NCI-H1436 treated with DMSO at 0.1 percent for 48 hours (cell line): ENCODE measurements around the gene PCBP3.
A peak's percentile ranks its signal among the peaks of the same experiment; 100 is the strongest.

Source experiments
- DNase-seq: peaks from one replicate; lab custom pipeline; 2025; lab: John Stamatoyannopoulos, UW

The PCBP3 gene

DNA sequence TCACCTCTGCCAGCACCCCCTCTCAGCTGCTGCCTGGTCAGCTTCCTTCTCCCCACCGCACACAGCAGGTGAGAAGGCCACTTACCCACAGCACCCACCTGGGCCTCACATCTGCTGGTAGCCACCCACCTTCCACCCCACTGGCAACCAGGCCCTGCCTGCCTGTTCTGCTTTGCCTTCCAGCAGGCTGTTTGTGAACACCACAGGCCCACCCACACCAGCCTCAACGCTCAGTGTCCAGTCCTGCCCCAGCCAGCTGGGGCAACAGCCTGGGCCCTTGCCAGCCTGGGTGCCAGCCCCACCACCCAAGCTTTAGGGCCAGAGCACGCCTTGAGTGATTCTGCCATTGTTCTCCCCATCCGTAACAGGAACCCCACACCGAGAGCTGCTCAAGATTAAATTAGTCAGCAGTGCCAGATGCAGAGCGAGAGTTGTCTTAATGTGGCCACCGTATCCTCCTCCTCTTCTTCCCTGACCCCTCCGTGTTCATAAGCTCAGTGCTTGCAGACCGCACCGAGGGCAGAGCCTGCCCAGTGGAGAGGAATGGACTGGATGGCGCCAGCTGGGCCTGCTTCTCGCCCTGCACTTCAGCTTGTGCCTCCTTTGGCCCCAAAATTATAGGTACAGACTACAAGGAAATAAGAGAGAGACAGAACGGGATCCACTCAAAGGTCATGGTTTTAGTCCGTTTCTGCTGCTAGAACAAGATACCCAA, 217.8 kb downstream of the PCBP3 start:
- no peak for DNase-seq

DNA sequence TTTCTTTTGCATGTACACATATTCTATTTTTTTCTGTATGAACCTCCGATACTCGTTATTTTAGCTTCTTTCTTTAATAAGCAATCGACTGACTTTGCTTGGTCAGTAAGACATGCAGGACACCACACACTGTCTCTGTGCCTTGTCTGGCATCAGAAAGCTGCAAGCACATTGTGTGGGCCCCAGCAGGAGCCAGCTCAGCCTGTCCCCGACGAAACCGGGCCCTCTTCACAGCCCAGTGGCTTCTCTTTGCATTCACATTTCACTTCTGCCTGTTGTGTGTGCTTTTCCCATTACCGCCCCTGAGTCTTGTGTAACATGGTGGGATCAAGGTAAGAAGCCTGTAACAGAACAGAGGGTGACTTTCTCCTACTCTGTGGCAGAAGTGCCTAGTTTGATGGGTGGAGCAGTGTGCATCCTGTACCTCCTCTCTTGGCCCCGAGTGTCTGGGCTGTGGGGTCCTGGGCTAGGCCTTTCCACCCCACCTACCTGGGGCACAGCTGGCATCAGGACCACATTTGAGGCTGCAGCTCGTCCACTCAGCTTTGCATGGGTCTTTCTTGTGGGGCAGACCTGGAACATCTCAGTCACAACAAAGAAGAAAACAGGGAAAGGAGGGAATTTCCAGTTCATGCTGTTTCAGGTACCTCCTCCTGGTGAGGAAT, 219.2 kb downstream of the PCBP3 start:
- DNase-seq, result no peak

DNA sequence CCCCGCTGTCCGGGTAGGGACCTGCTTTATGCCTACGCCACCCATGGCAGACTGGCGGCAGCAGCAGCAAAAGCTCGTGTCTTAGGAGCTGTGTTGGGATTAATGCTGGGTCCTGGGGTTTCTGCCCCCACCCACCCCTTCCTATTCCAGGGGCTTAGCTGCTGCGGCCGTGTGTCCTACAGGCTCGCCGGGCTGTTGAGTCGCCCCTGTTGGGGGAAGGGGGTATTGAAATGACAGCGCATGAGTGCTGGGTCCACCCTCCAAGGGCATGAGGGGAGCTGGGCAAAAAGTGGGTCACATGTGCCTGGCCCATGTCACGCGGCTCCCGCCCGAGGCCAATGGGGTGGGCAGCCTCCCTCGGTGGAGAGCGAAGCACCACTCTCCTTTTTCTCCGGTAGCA, 219.7 kb downstream of the PCBP3 start:
- no peak for DNase-seq

DNA sequence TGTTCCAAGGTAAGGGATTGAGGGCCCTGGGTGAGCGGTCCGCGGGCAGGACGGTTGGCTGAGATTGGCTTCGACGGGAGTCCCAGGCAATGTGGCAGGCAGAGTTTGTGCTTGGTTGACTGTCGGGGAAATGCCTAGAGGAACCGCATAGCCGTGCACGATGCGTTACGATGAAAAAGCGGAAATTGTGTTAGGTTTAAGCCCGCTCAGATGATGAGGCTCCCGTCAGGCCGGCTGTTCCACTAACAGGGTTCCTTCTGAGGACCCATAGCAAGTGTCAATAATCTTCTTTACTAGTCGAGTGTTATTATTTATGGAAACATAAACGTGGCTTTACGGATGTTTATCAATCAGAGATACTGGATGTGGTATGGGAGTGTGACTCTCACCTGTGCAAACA, 220.2 kb downstream of the PCBP3 start:
- no peak for DNase-seq

DNA sequence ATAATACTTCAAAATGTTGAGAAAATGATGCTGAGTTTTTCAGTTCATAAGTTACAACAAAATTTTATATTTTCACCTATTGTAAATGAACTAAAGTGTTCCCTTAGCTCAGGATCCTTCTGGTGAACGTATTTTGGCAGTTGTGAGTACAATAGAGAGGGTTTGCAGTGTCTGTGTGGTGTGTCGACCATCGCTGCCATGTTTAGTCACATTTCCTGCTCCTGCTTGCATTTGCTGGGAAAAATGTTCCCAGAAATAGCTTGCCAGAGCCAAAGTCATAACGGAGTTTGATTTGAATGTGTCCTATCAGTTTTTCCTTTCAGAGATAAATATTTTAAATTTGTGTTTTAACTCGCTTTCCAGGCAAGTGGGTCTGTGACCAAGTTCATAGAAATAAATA, 220.9 kb downstream of the PCBP3 start:
- no peak for DNase-seq

DNA sequence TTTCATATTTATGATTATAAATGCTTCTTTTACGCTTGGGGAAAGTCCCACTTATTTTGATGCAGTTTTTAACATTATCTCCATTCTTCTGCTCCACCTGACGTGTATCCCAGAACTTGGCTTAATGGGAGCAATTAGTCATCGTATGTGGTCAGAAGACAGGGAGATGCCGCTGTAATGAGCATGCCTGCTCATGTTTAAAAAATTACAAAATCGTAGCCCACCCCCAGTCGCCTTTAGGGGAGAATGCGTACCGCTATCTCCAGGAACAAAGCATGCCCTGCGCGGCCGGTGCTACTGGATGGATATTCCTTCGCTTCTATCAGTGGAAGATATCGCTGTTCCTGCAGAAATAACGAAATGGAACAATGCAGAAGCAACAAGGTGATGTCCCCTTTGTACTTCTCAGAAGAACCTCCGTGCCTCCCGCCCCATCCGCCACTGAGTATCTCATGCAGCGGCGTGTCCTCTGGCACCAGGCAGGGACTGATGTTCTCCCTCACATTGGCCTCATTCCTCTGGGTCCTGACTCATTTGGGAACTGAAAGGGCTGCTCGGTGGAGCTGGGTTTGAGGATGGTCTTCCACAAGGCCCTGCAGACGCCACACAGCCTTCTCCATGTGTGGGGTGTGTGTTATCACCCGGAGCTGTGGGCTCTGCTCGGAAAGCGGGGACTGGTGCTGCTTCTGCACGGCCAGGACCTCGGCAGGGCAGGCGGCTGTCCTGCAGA, 221.7 kb downstream of the PCBP3 start:
- no peak for DNase-seq

DNA sequence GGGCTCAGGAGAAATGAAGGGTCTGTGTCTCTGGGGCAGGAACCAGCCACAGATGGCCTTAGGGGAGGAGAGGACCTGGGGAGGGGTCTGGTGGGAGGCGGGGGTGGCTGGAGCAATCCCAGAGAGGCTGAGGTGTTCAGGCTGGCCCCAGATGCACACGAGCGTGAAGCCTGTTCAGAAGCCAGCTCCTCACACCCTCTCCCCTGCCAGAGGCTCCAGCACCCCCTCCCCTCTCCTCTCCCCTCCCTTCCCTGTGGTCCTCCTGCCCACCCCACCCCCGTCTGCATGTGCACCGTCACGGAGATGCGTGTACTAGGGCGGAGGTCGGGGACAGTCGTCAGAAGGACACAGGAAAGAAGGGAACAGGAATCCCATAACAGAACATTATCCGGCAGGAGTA, 223.0 kb downstream of the PCBP3 start:
- DNase-seq, result no peak

DNA sequence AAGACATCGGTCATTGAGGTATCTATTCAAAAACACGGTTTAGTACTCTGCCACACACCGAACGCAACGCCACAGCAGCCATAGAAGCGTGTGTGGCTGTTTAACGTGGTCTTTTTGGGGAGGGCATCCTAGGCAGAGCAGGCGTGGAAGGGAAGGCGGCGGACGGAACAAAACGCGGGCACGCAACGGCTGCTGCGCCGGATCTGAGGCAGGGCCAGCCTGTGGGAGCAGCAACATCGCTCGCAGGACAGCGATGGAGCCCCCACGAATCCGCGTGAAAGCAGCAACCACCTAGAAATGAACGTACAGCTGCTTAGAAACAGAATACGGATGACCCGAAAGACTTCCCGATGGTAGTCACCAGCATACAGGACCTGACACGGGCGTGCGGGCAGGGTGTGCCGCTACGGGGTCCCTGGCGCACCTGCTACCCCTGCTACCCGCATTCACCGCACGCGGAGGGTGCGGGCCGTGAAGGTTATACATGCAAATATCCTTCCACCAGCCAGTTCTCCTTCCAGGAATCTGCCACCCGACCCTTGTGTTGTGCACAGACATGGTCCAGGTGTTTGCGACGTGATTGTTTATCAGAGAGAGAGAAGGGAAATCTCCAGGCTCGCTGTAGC, 223.6 kb downstream of the PCBP3 start:
- no peak for DNase-seq

DNA sequence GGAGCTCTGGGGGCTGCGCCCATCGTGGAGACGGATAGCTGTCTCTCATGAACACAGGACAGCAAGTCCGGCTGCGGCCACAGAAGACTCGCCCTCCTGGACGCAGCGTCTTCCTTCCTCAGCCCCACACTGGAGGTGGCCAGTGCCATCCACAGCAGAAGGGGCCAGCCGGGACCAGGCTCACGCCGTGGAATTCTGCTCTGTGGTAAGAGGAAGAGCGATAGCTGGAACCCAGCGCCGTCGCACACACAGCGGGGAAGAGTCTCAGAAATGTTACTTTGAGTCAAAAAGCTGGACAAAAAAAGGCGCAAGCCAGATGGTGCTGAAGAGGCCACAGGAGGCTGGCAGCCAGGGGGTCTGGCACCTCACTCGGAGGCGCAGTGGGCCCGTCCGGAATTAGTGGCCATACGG, 224.2 kb downstream of the PCBP3 start:
- DNase-seq, result no peak

DNA sequence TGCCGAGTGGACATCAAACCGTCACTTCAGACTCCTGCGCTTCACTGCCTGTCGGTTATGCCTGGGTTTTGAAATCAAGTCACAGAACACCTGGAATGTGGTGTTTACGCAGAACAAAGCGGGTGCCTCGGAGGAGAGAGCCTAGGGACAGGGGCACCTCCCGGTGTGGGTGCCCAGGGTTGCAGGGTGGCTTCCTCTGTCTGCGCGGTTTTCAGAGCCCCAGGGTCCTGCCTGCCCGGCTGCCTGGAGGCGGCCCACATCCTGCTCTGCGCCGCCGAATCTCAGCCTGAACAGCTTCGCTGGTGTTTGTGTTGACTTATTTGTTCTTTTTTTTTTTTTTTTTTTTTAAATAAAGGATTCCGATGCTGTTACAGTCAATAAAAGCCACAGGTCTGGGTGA, 224.6 kb downstream of the PCBP3 start:
- DNase-seq, result no peak

DNA sequence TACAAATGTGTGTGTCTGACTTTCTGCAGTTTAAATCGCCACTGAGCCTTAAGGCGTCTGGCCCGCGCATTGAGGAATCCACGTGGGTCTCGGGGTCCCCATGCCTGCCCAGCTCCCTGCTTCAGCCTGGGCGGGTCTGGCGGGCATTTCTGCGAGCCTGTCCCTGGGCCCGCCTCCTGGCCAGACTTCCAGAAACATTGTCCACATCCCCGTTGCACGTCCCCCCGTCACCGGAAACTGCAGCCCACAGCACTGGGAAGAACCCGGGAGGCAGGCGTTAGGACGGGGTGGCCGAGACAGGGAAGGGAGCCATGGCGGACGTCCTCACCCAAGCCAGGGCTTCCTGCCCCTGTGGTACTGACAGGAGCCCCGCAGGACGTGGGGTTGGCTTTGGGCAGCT, 225.0 kb downstream of the PCBP3 start:
- no peak for DNase-seq

DNA sequence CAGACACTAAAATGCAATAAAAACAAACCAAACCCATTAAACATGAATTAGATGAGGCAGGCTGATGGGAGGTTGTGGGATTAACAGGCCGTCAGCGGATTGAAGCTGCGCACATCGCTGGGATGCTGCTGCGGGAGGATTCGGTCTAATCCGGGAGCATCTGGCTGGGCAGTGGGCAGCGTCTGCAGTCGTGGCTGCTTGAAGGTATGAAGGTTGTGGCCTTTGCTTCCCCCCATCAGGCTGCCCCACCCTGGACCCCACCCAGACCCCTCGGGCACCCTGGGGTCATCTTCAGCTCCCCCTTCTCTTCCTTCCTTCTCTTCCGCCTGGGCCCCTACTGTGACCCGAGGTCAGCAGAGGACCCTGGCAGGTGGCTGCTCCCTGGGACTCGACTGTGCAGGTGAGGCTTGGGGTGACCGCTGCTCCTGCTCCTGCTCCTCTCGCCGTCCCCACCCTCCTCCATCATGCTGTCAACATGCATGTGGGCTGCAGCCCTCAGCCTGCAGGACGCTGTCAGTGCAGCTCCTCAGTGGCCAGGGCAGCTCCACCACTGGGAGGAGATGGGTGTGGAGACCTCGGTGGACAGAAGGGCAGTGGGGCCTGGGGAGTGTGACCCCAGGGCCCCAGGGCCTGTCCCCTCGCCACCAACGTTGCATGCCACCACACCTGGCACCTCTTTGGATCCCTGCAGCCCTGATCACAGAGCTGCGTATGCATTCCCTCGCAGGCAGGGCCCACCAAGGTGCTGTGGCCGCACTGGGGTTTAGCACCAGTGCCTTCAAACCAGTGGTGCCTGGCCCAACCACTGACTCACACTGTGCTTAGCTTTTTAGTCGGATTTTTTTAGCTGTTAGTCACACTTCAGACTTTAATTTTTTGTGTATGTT, 225.8 kb downstream of the PCBP3 start:
- DNase-seq, result no peak

DNA sequence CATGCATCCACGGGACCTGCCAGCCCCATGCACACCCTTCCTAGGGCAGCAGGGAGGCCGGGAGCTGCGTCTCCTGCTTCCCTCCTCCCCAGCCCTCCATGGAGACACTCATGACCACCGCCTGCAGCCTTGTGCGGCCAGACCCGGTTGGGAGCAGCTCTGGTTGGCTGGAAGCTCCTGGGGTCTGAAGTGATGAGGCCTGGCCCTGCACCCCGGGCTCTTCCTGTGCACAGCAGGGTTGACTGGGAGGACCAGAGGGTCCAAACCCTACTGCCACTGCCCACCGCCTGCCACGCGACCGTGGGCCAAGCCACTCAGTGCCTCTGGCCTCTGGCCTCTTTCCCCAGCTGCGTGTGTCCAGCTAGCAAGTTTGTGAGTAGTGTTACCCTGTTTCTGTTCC, 226.9 kb downstream of the PCBP3 start:
- no peak for DNase-seq

DNA sequence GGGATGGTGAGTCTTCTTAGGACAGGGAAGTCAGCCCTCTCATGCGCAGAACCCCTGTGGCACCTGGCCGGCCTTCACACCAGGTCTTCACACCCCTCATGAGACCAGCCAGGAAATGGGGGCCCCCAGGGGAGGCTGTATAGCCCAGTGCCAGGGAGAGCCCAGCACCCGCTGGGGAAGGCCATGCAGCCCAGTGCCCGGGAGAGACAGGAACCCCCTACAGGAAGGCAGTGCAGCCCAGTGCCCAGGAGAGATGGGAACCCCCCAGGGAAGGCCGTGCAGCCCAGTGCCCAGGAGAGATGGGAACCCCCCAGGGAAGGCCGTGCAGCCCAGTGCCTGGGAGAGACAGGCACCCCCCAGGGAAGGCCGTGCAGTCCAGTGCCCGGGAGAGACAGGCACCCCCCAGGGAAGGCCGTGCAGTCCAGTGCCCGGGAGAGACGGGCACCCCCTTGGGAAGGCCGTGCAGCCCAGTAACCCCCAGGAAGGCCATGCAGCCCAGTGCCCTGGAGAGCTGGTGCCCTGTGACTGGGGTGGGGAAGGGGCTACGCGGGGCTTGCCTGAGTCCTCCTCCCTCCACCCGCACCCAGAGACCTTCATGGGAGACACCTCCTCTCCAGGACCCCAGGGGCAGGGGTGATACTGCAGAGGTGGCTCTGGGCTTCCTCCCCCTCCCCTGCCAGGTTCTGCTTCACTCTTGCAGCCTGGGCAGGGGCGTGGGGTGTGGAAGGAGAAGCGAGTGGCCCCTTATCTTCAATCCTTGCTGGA, 227.5 kb downstream of the PCBP3 start:
- no peak for DNase-seq

DNA sequence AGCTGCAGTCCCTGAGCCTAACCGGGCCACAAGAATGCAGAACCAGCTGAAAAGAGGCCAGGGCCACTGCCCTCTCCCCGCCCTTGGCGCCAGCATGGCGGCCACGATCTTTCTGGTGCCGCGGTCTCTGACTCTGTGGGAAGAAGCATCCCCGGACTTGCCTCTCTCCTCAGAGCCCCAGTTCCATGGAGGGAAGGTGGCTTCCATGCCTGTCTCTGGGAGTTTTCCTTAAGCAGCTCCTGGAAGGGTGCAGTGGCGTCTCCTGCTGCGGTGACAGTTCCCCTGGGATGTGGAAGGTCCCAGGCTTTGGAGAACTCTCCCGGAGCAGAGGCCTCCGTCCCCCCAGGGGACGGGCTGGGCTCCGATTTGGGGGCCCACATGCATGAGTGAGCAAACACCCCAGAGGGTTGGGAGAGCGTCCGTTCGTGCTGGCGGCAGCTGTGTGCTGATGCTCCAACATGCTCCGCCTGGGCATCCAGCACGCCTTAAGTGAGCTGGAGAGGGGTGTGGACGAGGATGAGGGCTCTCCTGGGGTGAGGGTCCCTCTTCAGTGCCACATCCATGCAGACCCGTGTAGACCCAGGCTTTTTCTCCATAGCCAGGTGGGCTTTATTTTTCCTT, 228.2 kb downstream of the PCBP3 start:
- DNase-seq, result no peak

DNA sequence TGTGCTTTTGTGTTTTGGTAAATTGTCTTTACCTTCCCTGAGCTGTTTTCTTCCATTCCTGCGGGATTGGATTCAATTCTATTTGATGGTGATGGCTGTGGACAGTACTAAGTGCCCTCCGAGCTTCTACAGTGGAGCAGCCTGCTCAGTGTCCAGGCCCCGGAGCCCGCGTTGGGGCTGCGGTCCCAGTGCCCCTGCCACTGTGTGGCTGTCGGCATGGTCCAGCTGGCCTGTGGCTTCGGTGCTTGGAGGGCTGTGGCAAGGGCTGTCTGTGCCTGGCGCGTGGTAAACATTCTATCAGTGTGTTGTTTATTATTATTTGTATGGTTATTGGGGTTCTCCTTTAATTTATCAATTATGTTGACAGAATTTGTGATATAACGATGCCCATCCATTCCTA, 228.9 kb downstream of the PCBP3 start:
- DNase-seq, result no peak

DNA sequence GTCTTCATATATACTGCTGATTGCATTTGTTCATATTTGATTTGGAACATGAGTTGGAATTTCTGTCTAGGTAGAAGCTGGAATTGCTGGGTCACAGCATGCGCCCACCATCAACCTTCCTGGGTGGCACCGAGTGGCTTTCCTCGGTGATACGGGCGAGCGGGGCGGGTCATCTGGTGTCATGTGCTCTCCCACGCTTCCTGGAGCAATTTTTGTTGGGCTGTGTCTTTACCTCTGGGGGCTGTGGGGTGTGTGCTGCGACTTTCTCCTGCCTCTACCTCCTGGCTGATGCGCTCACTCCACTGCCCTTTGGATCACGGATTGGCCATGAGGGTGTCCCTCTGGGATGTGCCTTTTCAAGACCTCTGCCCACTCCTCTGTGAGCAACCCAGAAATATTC, 229.4 kb downstream of the PCBP3 start:
- no peak for DNase-seq

DNA sequence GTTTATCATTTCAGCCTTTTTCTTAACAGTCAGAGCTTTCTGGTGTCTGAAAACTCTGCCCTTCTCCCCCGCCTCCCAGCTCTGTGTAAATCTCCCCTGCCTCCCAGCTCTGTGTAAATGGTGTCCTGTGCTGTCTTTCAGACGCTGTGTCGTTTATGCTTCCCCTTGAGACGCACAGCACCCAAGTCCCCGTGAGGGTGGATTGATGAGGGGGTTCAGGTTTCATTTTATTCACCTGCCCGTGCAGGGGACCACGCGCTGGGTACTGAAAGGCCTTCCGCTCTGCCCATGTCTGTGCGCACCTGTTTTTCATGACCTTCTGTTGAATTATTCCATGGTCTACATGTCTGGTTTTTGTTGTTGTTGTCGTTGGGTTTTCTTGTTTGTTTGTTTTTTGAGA, 229.9 kb downstream of the PCBP3 start:
- peak; percentile 9 for DNase-seq

DNA sequence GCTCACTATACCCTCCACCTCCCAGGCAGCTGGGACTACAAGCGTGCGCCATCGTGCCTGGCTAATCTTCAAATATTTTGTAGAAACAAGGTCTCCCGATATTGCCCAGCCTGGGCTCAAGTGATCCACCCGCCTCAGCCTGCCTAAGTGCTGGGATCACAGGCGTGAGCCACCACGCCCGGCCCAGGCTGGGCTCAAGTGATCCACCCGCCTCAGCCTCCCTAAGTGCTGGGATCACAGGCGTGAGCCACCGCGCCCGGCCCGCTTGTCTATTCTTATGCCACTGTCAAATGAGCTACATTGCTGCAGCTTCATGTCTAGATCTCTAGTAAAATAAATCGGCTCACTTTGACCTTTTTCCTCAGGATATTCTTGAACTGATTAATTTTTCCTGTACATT, 230.3 kb downstream of the PCBP3 start:
- DNase-seq, result no peak

DNA sequence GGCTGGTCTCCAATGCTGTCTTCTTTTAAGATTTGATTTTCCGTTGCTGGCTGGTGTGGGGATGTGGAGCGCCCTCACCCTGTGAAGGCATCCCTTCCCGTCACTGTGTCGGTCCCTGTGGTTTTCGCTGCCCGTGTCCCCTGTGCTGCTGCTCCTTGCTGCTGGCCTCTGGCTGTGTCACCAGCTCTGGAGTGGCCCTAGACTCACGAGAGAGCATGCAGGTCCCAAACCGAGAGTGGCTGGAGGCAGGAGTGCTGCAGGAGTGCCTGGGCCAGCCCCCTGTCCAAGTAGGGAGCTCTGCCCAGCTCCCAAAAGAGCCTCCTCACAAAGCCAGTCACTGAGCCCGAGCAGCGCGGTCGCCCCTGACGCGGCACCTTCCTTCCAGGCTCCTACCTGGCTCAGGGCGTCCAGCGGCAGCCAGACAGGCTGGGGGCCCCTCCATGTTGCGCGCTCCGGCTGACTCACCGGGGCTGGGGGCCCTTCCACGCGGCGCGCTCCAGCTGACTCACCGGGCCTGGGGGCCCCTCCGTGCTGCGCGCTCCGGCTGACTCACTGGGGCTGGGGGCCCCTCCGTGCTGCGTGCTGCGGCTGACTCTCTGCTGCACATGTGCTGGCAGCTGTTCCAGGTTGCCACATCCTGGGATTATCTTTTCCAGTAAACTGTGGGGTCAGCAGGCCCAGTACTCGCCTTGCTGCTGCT, 231.3 kb downstream of the PCBP3 start:
- no peak for DNase-seq
